PC-3 (cell line): ENCODE measurements around the gene CFAP54. TPM values are rescaled to one million over a fixed set of nuclear protein-coding genes. Genes with fewer than 3 reads are reported as not detected.

ENCODE experiments used
- ATAC-seq: fragments of 200-7000 bp; cut with Tn5 transposase; 2 replicates; pipeline ENCODE4 v1.9.1; 2020; ENCODE audit warnings: mild to moderate bottlenecking, moderate library complexity
- BruUV-seq: library from RNA; stranded (reverse); fragments of 400-500 nt; replicated peaks from 2 replicates; lab custom pipeline; 2021; lab: Mats Ljungman, UMichigan
- CTCF ChIA-PET: fragments of 300-600 bp; sonication (Branson Sonifier 250); formaldehyde crosslinking; loops from one replicate; lab custom pipeline; 2022; ENCODE audit warnings: antibody characterized with exemption; lab: Charles Lee
- POLR2A ChIA-PET: fragments of 300-600 bp; sonication (Branson Sonifier 250); formaldehyde crosslinking; loops from one replicate; lab custom pipeline; 2022; ENCODE audit warnings: antibody characterized with exemption; ENCODE audit not compliant: unreplicated experiment; lab: Charles Lee
- DNase-seq: peaks from one replicate; pipeline ENCODE4 v3.0.0-alpha.2; 2015
- H2AFZ ChIP-seq: fragments of 300-600 bp; sonication (generic); 2 replicates; pipeline ENCODE4 v1.6.0; 2016; ENCODE audit warnings: antibody characterized with exemption, low read length
- H3F3A ChIP-seq: fragments of 300-600 bp; sonication (generic); one replicate; pipeline ENCODE4 v1.6.0; 2017; ENCODE audit warnings: antibody characterized with exemption, low read length, control low read depth, mild to moderate bottlenecking; ENCODE audit not compliant: unreplicated experiment
- H3K27ac ChIP-seq: fragments of 300-600 bp; sonication (generic); 2 replicates; pipeline ENCODE4 v1.5.1; 2016; ENCODE audit warnings: mild to moderate bottlenecking, low read length
- H3K27me3 ChIP-seq: fragments of 300-600 bp; sonication (generic); 2 replicates; pipeline ENCODE4 v1.6.1; 2016; ENCODE audit warnings: low read length, mixed read lengths
- H3K36me3 ChIP-seq: fragments of 300-600 bp; sonication (generic); 2 replicates; pipeline ENCODE4 v1.6.1; 2016; ENCODE audit warnings: low read depth, mixed run types, low read length, mixed read lengths
- H3K4me1 ChIP-seq: fragments of 300-600 bp; sonication (generic); 2 replicates; pipeline ENCODE4 v1.5.1; 2016; ENCODE audit warnings: low read length; ENCODE audit not compliant: insufficient read depth
- H3K4me2 ChIP-seq: fragments of 300-600 bp; sonication (generic); 2 replicates; pipeline ENCODE4 v1.6.0; 2016; ENCODE audit warnings: low read length
- H3K4me3 ChIP-seq: fragments of 300-600 bp; sonication (generic); 2 replicates; pipeline ENCODE4 v1.5.1; 2016; ENCODE audit warnings: mild to moderate bottlenecking, low read length, mixed read lengths
- H3K79me2 ChIP-seq: fragments of 300-600 bp; sonication (generic); 2 replicates; pipeline ENCODE4 v1.6.1; 2017; ENCODE audit warnings: low read length, mixed read lengths
- H3K9ac ChIP-seq: fragments of 300-600 bp; sonication (generic); 2 replicates; pipeline ENCODE4 v1.6.0; 2016; ENCODE audit warnings: mild to moderate bottlenecking, low read length
- H3K9me2 ChIP-seq: fragments of 300-600 bp; sonication (generic); replicated peaks from 2 replicates; pipeline ENCODE4 v1.6.1; 2016; ENCODE audit warnings: mixed run types, low read length, mixed read lengths
- H3K9me3 ChIP-seq: fragments of 300-600 bp; sonication (generic); 2 replicates; pipeline ENCODE4 v1.6.1; 2016; ENCODE audit warnings: low read length, mixed read lengths
- H4K20me1 ChIP-seq: fragments of 300-600 bp; sonication (generic); 2 replicates; pipeline ENCODE4 v1.6.1; 2016; ENCODE audit warnings: low read length, mixed read lengths
- EZH2 ChIP-seq: fragments of 300-600 bp; sonication (generic); IDR thresholded peaks from one replicate; pipeline ENCODE4 v1.6.1; 2017; ENCODE audit warnings: antibody characterized with exemption, mild to moderate bottlenecking, low read length; ENCODE audit not compliant: unreplicated experiment
- EZH2phosphoT487 ChIP-seq: fragments of 300-600 bp; sonication (generic); IDR thresholded peaks from 2 replicates; pipeline ENCODE4 v1.6.1; 2018; ENCODE audit warnings: mild to moderate bottlenecking, antibody characterized with exemption, low read length, borderline replicate concordance
- intact Hi-C: fragments of 100-400 bp; cut with micrococcal nuclease; formaldehyde crosslinking; loops from 2 replicates; pipeline ENCODE4 v1.9.0; 2023
- total RNA-seq: library from RNA; depleted of rRNA; stranded (reverse); fragments of >200 nt; gene quantifications from 2 replicates; pipeline ENCODE4 v1.2.3, GENCODE V29; 2014
- TF ChIP-seq, protein P1 (sequence below): fragments of 300-600 bp; sonication (generic); conservative IDR thresholded peaks from 2 replicates; pipeline ENCODE4 v1.5.1; 2017; ENCODE audit warnings: antibody characterized with exemption, low read depth, mild to moderate bottlenecking, low read length

CFAP54 gene
- total RNA-seq, 1 experiment from 2014 or later: 0.77 TPM

GRCh38 chr12:96513166-96513565 lies 23.8 kb downstream of the CFAP54 start:
- ChIA-PET POLR2A (no interaction called here), CTCF (no interaction called here)
- DNase-seq (no peak), ATAC-seq (no peak)
- intact Hi-C loops: loop anchor here (10.0 kb wide), 1 partner anchor 208 kb away; no protein-coding TSS in a partner anchor
- Histone ChIP-seq H4K20me1 (no peaks in the 10 kb centered on the region), H3K4me2 (no peak overlapping the region), H3K4me3 (no peak overlapping the region), H3K9me2 (no peaks in the 10 kb centered on the region), H3K9ac (no peak overlapping the region), H2AFZ (no peak overlapping the region), H3K9me3 (no peaks in the 10 kb centered on the region), H3K79me2 (no peaks in the 10 kb centered on the region), H3K27ac (no peak overlapping the region), H3K36me3 (no peaks in the 10 kb centered on the region), H3F3A (no peaks in the 10 kb centered on the region), H3K4me1 (peaks cover 4% of the 10 kb centered on the region; the same call in 1 of the 2 replicates), H3K27me3 (no peaks in the 10 kb centered on the region)
- BruUV-seq: no TSS peak
- TF ChIP-seq, protein P1, sequence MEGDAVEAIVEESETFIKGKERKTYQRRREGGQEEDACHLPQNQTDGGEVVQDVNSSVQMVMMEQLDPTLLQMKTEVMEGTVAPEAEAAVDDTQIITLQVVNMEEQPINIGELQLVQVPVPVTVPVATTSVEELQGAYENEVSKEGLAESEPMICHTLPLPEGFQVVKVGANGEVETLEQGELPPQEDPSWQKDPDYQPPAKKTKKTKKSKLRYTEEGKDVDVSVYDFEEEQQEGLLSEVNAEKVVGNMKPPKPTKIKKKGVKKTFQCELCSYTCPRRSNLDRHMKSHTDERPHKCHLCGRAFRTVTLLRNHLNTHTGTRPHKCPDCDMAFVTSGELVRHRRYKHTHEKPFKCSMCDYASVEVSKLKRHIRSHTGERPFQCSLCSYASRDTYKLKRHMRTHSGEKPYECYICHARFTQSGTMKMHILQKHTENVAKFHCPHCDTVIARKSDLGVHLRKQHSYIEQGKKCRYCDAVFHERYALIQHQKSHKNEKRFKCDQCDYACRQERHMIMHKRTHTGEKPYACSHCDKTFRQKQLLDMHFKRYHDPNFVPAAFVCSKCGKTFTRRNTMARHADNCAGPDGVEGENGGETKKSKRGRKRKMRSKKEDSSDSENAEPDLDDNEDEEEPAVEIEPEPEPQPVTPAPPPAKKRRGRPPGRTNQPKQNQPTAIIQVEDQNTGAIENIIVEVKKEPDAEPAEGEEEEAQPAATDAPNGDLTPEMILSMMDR: no peak
- no peak for TF ChIP-seq EZH2
- TF ChIP-seq EZH2phosphoT487: no peak

- H3K27me3 ChIP-seq: no peaks in the 10 kb centered on the region
- no peak for ATAC-seq
- H4K20me1 ChIP-seq: no peaks in the 10 kb centered on the region
- H3K79me2 ChIP-seq: no peaks in the 10 kb centered on the region
- no peaks in the 10 kb centered on the region for H3K9me3 ChIP-seq
- H3K9me2 ChIP-seq: no peaks in the 10 kb centered on the region
- ChIA-PET POLR2A (no interaction called here), CTCF (no interaction called here)
- intact Hi-C loops: loop anchor here (10.0 kb wide), 1 partner anchor 209 kb away; no protein-coding TSS in a partner anchor
- peaks cover 4% of the 10 kb centered on the region; the same call in 1 of the 2 replicates for H3K4me1 ChIP-seq
- no peaks in the 10 kb centered on the region for H3K36me3 ChIP-seq
- no peak overlapping the region for H2AFZ ChIP-seq
- no peak overlapping the region for H3K4me2 ChIP-seq
- TF ChIP-seq EZH2phosphoT487 (no peak), EZH2 (no peak)
- TF ChIP-seq, protein P1: no peak
- H3K27ac ChIP-seq: no peak overlapping the region
- no TSS peak for BruUV-seq
- H3K4me3 ChIP-seq: no peak overlapping the region
- no peaks in the 10 kb centered on the region for H3F3A ChIP-seq
- no peak for DNase-seq
- H3K9ac ChIP-seq: no peak overlapping the region
These were observed 24.3 kb downstream of the CFAP54 start for GRCh38 chr12:96513681-96514080.

GRCh38 chr12:96514328-96514727 lies 25.0 kb downstream of the CFAP54 start:
- no TSS peak for BruUV-seq
- no peak overlapping the region for H3K4me3 ChIP-seq
- H4K20me1 ChIP-seq: no peaks in the 10 kb centered on the region
- ChIA-PET CTCF (no interaction called here), POLR2A (no interaction called here)
- H3K9ac ChIP-seq: no peak overlapping the region
- H3K79me2 ChIP-seq: no peaks in the 10 kb centered on the region
- no peaks in the 10 kb centered on the region for H3K9me2 ChIP-seq
- no peaks in the 10 kb centered on the region for H3K36me3 ChIP-seq
- H3K9me3 ChIP-seq: no peaks in the 10 kb centered on the region
- peaks cover 4% of the 10 kb centered on the region; the same call in 1 of the 2 replicates for H3K4me1 ChIP-seq
- H3K27me3 ChIP-seq: no peaks in the 10 kb centered on the region
- no peaks in the 10 kb centered on the region for H3F3A ChIP-seq
- no peak overlapping the region for H3K27ac ChIP-seq
- intact Hi-C loops: loop anchor here (10.0 kb wide), 1 partner anchor 210 kb away; no protein-coding TSS in a partner anchor
- no peak overlapping the region for H3K4me2 ChIP-seq
- no peak for ATAC-seq
- TF ChIP-seq EZH2: no peak
- TF ChIP-seq, protein P1: no peak
- TF ChIP-seq EZH2phosphoT487: no peak
- H2AFZ ChIP-seq: no peak overlapping the region
- no peak for DNase-seq
